GM18519 (cell line): ENCODE measurements around the gene OR56B4.
"Not testable (repeated sequence)": the region's sequence is repeated elsewhere in the genome, so short reads cannot be mapped to it uniquely, and the experiment has no call there.

Experiments
- ATAC-seq: cut with Tn5 transposase; IDR thresholded peaks from one replicate; pipeline ENCODE4 v1.9.1; 2021; ENCODE audit warnings: mild to moderate bottlenecking, moderate library complexity; ENCODE audit not compliant: unreplicated experiment, low FRiP score

Gene OR56B4

GRCh38 chr11:6107384-6107783 lies at the start of gene OR56B4:
Gene OR56B4 (plus strand): TSS chr11:6107684. CDS start chr11:6107779, 95 bp downstream.
- not testable (repeated sequence) for ATAC-seq

- ATAC-seq: no peak
These were observed 46.0 kb upstream of the OR56B4 start for GRCh38 chr11:6061475-6061874.

GRCh38 chr11:6062691-6063358 lies 44.7 kb upstream of the OR56B4 start:
- peak; percentile 47 for ATAC-seq

GRCh38 chr11:6067502-6067901 lies 40.0 kb upstream of the OR56B4 start:
- no peak for ATAC-seq

GRCh38 chr11:6076443-6076842 lies 31.0 kb upstream of the OR56B4 start:
- not testable (repeated sequence) for ATAC-seq

- no peak for ATAC-seq
These were observed 29.8 kb upstream of the OR56B4 start for GRCh38 chr11:6077723-6078122.

- ATAC-seq: no peak
These were observed 28.0 kb upstream of the OR56B4 start for GRCh38 chr11:6079463-6079862.

- ATAC-seq: no peak
These were observed 24.4 kb upstream of the OR56B4 start for GRCh38 chr11:6083129-6083528.

- ATAC-seq: no peak
These were observed 22.9 kb upstream of the OR56B4 start for GRCh38 chr11:6084587-6084986.

GRCh38 chr11:6094186-6094585 lies 13.3 kb upstream of the OR56B4 start:
- ATAC-seq: no peak

GRCh38 chr11:6095798-6096197 lies 11.7 kb upstream of the OR56B4 start:
- no peak for ATAC-seq

GRCh38 chr11:6096417-6096816 lies 11.1 kb upstream of the OR56B4 start:
- no peak for ATAC-seq

- ATAC-seq: no peak
These were observed 7.9 kb upstream of the OR56B4 start for GRCh38 chr11:6099577-6099976.

GRCh38 chr11:6110011-6110410 lies 2.5 kb downstream of the OR56B4 start:
- ATAC-seq: no peak

- ATAC-seq: no peak
These were observed 4.2 kb downstream of the OR56B4 start for GRCh38 chr11:6111673-6112072.

GRCh38 chr11:6116638-6117037 lies 9.2 kb downstream of the OR56B4 start:
- no peak for ATAC-seq

GRCh38 chr11:6124245-6124644 lies 16.8 kb downstream of the OR56B4 start:
- ATAC-seq: no peak

- ATAC-seq: no peak
These were observed 20.4 kb downstream of the OR56B4 start for GRCh38 chr11:6127881-6128280.

- no peak for ATAC-seq
These were observed 21.5 kb downstream of the OR56B4 start for GRCh38 chr11:6129011-6129410.

- ATAC-seq: no peak
These were observed 22.2 kb downstream of the OR56B4 start for GRCh38 chr11:6129635-6130034.

- no peak for ATAC-seq
These were observed 24.9 kb downstream of the OR56B4 start for GRCh38 chr11:6132431-6132830.

- ATAC-seq: not testable (repeated sequence)
These were observed 28.5 kb downstream of the OR56B4 start for GRCh38 chr11:6135936-6136335.

- ATAC-seq: no peak
These were observed 35.5 kb downstream of the OR56B4 start for GRCh38 chr11:6142936-6143335.
